ENCODE data around the gene MOV10L1.
"Not testable (repeated sequence)": the region's sequence is repeated elsewhere in the genome, so short reads cannot be mapped to it uniquely, and the experiment has no call there.

The MOV10L1 gene

GRCh38 chr22:50157709-50158375, 68.0 kb downstream of the MOV10L1 start:
- no peak for DNase-seq (ENCODE audit: low read depth)

GRCh38 chr22:50160947-50161346, 71.1 kb downstream of the MOV10L1 start:
- DNase-seq (ENCODE audit: low read depth), result no peak

GRCh38 chr22:50161508-50162390, 71.9 kb downstream of the MOV10L1 start:
- DNase-seq (ENCODE audit: low read depth), result no peak

DNA sequence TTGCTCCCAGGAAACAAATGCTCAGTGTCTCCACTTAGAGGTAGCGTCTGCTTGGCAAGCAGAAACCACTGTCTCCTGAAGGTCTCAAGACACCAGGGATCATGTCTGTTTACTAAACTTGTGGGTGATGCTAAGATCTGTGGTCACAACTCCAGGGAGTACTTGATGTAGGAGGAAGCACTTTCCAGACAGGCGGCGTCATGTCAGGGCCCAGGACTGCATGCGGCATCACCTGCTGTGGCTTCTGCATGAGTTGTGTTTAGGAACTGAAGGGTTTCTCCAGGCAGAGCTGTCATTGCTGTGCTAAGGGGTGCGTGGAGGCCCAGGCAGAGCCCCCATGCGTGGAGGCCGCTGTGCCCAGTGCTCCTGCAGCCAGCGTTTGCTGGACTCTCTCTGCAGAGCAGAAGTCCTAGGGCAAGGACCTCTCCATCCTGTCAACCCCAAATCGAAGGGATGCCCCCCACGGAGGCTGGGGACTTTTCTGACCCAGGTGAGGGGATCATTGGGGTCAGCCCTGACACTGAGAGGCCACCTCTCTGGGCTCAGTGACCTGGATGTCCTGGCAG, 72.7 kb downstream of the MOV10L1 start:
- no peak for DNase-seq (ENCODE audit: low read depth)

- no peak for DNase-seq (ENCODE audit: low read depth)
Observed at GRCh38 chr22:50165436-50166123, 75.8 kb downstream of the MOV10L1 start.

DNA sequence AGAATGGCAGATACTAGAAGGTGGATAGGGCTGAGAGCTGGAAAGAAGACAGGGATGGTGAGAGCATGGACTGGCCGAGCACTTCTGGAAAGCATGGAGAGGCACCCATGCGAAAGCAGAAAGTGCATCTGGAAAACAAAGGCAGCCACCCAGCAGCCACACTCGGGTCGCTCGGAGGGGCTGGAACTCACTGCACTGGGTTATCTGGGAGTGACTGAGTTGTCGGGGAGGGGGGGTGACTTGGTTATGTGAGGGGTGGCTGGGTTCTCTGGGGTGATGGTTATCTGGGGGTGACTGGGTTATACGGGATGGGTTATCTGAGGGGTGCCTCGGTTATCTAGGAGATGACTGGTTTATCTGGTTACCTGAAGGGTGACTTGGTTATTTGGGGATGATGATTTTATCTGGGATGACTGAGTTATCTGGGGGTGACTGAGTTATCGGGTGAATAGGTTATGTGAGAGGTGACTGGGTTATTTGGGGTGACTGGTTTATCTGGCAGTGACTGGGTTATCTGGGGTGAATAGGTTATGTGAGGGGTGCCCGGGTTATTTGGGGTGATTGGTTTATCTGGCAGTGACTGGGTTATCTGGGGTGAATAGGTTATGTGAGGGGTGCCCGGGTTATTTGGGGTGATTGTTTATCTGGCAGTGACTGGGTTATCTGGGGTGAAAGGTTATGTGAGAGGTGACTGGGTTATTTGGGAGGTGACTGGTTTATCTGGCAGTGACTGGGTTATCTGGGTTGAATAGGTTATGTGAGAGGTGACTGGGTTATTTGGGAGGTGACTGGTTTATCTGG, 78.1 kb downstream of the MOV10L1 start:
- DNase-seq (ENCODE audit: low read depth), result no peak

GRCh38 chr22:50168490-50169180, 78.8 kb downstream of the MOV10L1 start:
- not testable (repeated sequence) for DNase-seq (ENCODE audit: low read depth)

DNA sequence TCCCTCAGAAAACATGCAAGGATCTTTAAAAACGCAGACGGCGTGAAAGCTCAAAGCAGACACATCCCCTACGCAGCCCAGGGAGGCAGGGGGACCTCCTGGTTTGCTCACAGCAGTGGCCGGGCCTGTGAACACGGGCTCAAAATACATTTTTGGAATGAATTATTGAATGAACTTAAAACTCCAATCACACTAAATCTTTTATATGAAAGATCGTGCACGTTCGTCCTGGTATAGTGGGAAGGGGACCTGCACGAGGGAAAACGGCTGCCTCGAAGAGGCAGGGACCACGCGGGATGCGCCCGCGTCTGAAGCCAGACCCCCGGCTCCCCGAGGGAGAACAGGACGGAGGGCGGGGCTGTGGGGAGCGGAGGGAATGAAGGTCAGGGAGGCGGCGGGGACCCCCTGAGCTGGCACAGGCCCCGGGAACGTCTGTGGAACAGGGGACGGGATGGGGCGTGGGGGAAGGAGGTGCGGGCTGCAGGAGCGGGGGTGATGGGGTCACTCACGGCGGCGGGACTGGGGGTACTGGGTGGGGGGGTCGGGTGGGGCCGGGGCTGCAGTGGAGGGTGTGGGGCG, 79.5 kb downstream of the MOV10L1 start:
- no peak for DNase-seq (ENCODE audit: low read depth)

DNA sequence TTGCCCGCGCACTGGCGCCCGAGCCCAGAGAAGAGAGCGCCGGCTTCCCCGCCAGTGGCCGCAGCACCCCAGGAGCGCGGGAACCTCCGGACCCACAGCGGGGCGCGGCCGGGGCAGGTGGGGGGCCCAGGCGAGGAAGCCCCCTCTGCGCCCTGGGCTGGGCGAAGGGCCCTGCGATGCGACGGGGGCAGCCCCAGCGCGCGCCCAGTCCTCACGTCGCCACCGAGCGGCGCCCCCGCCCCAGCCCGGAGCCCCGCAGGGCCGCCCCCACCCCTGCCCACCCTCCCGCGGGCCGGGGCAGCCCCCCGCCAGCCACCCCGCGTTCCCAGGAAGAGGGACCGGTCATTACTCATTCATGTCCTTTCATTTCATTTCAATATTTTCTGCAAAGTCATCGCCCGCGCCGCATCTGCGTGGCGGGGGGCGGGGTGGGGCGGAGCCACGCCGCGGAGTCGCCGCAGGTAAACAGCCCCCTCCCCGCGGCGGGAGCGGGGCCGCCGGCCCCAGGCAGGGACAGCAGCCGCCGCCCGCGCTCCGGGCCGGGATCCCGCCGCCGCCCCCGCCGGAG, 80.1 kb downstream of the MOV10L1 start:
- no peak for DNase-seq (ENCODE audit: low read depth)

- no peak for DNase-seq (ENCODE audit: low read depth)
Observed at GRCh38 chr22:50170453-50171318, 80.9 kb downstream of the MOV10L1 start, which contains the start of gene PANX2. Gene PANX2, plus strand, starts transcription at chr22:50170731. Its CDS starts 0 bp downstream, at chr22:50170731.

DNA sequence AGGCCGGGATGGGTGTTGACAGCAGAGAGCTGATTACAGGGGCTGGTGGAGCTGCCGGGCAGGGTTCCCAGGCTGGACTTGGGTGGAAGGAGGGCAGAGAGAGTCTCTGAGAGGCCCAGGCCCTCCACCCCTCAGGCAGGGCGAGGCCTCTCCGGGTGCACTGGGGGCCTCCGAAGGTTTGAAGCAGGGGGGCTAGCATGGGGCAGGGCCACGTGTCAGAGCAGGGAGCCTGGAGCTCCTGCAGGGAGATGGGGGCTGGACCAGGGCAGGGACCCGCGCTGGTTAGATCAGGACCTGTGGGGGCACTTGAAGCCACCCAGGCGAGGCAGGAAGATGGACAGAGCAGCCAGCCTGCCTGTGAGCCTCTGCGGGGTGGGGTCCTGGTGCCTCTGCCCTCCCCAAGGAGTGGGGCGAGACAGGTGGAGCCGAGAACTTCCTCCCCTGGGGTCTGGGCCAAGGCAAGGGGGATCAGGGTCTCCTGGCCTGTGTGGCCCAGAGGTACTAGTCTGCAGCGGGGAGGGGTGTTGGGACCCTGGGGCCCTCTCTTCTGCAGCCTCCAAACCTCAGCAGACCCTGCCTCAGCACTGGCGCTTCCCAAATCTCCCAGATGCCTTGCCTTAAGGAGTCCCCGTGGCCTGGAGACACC, 81.6 kb downstream of the MOV10L1 start:
- no peak for DNase-seq (ENCODE audit: low read depth)

- no peak for DNase-seq (ENCODE audit: low read depth)
Observed at GRCh38 chr22:50171965-50172421, 82.2 kb downstream of the MOV10L1 start.

- DNase-seq (ENCODE audit: low read depth), result no peak
Observed at GRCh38 chr22:50173311-50173982, 83.6 kb downstream of the MOV10L1 start.

- no peak for DNase-seq (ENCODE audit: low read depth)
Observed at GRCh38 chr22:50173983-50174355, 84.2 kb downstream of the MOV10L1 start.

- no peak for DNase-seq (ENCODE audit: low read depth)
Observed at GRCh38 chr22:50174382-50175190, 84.8 kb downstream of the MOV10L1 start.

GRCh38 chr22:50175191-50175461, 85.3 kb downstream of the MOV10L1 start:
- DNase-seq (ENCODE audit: low read depth), result no peak

Measured in T follicular helper cell (primary cell).